ENCODE measurements around the gene MTSS2. TPM values are rescaled to one million over a fixed set of nuclear protein-coding genes. Genes with fewer than 3 reads are reported as not detected.

The MTSS2 gene
- total and polyA plus RNA-seq, 2 of the 8 experiments (the other 6 are each of a cell fraction or from before 2014, with no cell fraction given): 23.3 to 36.7 TPM

DNA sequence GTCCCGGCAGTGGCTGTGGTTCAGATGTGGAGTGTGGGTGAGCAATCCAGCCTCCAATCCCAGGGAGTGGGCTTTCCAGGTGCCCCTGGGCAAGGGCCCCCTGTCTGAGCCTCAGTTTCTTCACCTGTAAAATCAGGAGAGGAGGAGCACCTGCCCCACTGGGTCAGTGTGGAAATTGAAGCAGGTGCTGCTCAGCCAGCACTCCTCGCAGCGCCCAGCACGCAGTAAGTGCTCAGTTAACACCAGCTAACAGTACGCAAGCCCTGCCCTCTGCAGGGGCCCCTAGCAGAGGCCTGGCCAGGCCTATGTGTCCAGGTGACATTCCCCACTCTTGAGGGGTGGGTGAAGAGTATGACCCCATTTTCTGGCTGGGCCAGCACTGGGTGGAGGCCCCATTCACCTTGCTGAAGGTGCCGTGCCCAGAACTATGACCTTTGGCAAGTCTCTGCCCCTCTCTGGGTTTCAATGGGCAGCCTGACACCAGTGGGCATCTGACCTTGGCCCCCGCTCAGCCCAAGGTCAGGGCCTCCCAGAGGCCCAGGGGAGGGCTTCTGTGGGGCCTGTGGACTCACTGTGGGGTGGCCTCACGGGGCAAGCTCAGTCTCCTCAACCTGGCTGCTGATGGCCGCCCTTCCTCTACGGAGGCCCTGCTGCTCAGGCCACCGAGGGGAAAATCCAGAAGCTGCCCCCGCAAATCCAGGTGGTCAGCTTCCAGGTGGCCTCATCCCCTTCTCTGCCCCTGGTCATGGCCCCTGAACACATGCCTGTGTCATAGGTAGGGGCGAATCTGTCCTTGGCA lies 2.5 kb downstream of the MTSS2 start (continued):
- no peak for TF ChIP-seq ATF2 (IDR thresholded peaks at IDR 0.05; ENCODE audit: low read length)
- TF ChIP-seq, protein P1, sequence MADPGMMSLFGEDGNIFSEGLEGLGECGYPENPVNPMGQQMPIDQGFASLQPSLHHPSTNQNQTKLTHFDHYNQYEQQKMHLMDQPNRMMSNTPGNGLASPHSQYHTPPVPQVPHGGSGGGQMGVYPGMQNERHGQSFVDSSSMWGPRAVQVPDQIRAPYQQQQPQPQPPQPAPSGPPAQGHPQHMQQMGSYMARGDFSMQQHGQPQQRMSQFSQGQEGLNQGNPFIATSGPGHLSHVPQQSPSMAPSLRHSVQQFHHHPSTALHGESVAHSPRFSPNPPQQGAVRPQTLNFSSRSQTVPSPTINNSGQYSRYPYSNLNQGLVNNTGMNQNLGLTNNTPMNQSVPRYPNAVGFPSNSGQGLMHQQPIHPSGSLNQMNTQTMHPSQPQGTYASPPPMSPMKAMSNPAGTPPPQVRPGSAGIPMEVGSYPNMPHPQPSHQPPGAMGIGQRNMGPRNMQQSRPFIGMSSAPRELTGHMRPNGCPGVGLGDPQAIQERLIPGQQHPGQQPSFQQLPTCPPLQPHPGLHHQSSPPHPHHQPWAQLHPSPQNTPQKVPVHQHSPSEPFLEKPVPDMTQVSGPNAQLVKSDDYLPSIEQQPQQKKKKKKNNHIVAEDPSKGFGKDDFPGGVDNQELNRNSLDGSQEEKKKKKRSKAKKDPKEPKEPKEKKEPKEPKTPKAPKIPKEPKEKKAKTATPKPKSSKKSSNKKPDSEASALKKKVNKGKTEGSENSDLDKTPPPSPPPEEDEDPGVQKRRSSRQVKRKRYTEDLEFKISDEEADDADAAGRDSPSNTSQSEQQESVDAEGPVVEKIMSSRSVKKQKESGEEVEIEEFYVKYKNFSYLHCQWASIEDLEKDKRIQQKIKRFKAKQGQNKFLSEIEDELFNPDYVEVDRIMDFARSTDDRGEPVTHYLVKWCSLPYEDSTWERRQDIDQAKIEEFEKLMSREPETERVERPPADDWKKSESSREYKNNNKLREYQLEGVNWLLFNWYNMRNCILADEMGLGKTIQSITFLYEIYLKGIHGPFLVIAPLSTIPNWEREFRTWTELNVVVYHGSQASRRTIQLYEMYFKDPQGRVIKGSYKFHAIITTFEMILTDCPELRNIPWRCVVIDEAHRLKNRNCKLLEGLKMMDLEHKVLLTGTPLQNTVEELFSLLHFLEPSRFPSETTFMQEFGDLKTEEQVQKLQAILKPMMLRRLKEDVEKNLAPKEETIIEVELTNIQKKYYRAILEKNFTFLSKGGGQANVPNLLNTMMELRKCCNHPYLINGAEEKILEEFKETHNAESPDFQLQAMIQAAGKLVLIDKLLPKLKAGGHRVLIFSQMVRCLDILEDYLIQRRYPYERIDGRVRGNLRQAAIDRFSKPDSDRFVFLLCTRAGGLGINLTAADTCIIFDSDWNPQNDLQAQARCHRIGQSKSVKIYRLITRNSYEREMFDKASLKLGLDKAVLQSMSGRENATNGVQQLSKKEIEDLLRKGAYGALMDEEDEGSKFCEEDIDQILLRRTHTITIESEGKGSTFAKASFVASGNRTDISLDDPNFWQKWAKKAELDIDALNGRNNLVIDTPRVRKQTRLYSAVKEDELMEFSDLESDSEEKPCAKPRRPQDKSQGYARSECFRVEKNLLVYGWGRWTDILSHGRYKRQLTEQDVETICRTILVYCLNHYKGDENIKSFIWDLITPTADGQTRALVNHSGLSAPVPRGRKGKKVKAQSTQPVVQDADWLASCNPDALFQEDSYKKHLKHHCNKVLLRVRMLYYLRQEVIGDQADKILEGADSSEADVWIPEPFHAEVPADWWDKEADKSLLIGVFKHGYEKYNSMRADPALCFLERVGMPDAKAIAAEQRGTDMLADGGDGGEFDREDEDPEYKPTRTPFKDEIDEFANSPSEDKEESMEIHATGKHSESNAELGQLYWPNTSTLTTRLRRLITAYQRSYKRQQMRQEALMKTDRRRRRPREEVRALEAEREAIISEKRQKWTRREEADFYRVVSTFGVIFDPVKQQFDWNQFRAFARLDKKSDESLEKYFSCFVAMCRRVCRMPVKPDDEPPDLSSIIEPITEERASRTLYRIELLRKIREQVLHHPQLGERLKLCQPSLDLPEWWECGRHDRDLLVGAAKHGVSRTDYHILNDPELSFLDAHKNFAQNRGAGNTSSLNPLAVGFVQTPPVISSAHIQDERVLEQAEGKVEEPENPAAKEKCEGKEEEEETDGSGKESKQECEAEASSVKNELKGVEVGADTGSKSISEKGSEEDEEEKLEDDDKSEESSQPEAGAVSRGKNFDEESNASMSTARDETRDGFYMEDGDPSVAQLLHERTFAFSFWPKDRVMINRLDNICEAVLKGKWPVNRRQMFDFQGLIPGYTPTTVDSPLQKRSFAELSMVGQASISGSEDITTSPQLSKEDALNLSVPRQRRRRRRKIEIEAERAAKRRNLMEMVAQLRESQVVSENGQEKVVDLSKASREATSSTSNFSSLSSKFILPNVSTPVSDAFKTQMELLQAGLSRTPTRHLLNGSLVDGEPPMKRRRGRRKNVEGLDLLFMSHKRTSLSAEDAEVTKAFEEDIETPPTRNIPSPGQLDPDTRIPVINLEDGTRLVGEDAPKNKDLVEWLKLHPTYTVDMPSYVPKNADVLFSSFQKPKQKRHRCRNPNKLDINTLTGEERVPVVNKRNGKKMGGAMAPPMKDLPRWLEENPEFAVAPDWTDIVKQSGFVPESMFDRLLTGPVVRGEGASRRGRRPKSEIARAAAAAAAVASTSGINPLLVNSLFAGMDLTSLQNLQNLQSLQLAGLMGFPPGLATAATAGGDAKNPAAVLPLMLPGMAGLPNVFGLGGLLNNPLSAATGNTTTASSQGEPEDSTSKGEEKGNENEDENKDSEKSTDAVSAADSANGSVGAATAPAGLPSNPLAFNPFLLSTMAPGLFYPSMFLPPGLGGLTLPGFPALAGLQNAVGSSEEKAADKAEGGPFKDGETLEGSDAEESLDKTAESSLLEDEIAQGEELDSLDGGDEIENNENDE (IDR thresholded peaks at IDR 0.05; ENCODE audit: insufficient replicate concordance, low read length): no peak
- TF ChIP-seq RXRA (IDR thresholded peaks at IDR 0.05; ENCODE audit: insufficient read depth, low read depth, low read length): no peak
- no peak for TF ChIP-seq MAX (IDR thresholded peaks at IDR 0.05)
- no peak for TF ChIP-seq EZH2 (IDR thresholded peaks at IDR 0.05; ENCODE audit: low read depth, low read length, severe bottlenecking)
- TF ChIP-seq CBX5 (IDR thresholded peaks at IDR 0.05; ENCODE audit: low read depth, low read length): no peak
- no peak for TF ChIP-seq TCF12 (IDR thresholded peaks at IDR 0.05; ENCODE audit: low read depth, low read length)

Measured in H1 (cell line).